C4-2B (cell line): ENCODE data around the gene PRKD1.

Experiments
- H3K27ac ChIP-seq: fragments of 450-650 bp; 2 replicates; pipeline ENCODE4 v1.5.1; 2017
- CTCF ChIP-seq: fragments of 450-650 bp; conservative IDR thresholded peaks from 2 replicates; pipeline ENCODE4 v1.5.1; 2017; ENCODE audit warnings: mild to moderate bottlenecking
- ZFX ChIP-seq: fragments of 450-650 bp; IDR thresholded peaks from 2 replicates; pipeline ENCODE4 v1.6.1; 2017

PRKD1 gene

GRCh38 chr14:29756019-29756385, 171.6 kb downstream of the PRKD1 start:
- H3K27ac ChIP-seq, result no peak overlapping the region
- TF ChIP-seq CTCF (no peak), ZFX (no peak)

GRCh38 chr14:29755311-29756018, 172.2 kb downstream of the PRKD1 start:
- no peak for TF ChIP-seq ZFX
- TF ChIP-seq CTCF, result no peak
- H3K27ac ChIP-seq, result no peak overlapping the region

- TF ChIP-seq CTCF, result no peak
- TF ChIP-seq ZFX, result no peak
- no peak overlapping the region for H3K27ac ChIP-seq
These were observed 173.5 kb downstream of the PRKD1 start for GRCh38 chr14:29754134-29754533.

GRCh38 chr14:29752221-29752923, 175.3 kb downstream of the PRKD1 start:
- H3K27ac ChIP-seq, result no peak overlapping the region
- TF ChIP-seq CTCF, result no peak
- no peak for TF ChIP-seq ZFX

- no peak overlapping the region for H3K27ac ChIP-seq
- TF ChIP-seq ZFX, result no peak
- TF ChIP-seq CTCF, result no peak
These were observed 177.8 kb downstream of the PRKD1 start for GRCh38 chr14:29749829-29750228.

- H3K27ac ChIP-seq, result peak overlapping the region; percentile 66; the same call in 1 of the 2 replicates
- no peak for TF ChIP-seq ZFX
- TF ChIP-seq CTCF, result no peak; the same call in 1 of the 2 replicates
These were observed 178.3 kb downstream of the PRKD1 start for GRCh38 chr14:29749327-29749726.

- H3K27ac ChIP-seq, result no peak overlapping the region
- TF ChIP-seq ZFX, result no peak
- no peak for TF ChIP-seq CTCF
These were observed 181.8 kb downstream of the PRKD1 start for GRCh38 chr14:29745863-29746262.
